Measurements from ENCODE around the gene CERT1.

- no peak for TF ChIP-seq POLR2AphosphoS5 (IDR thresholded peaks at IDR 0.05; ENCODE audit: borderline replicate concordance, low read depth, low read length)
- no peak for TF ChIP-seq EZH2 (IDR thresholded peaks at IDR 0.05)
Observed at GRCh38 chr5:75482482-75482881, 28.9 kb downstream of the CERT1 start.
